Forelimb muscle (tissue), 1 donor: ENCODE data around the gene SLIT3. TPM values are rescaled to one million over a fixed set of nuclear protein-coding genes. Genes with fewer than 3 reads are reported as not detected.

Source experiments
- DNase-seq: peaks from one replicate; pipeline ENCODE4 v3.0.0-alpha.2; 2013; ENCODE audit warnings: low read depth
- polyA plus RNA-seq: library from polyadenylated mRNA; unstranded; fragments of 120-200 nt; gene quantifications from one replicate; pipeline ENCODE4 v1.2.1, GENCODE V29; 2013; ENCODE audit not compliant: insufficient read length

The SLIT3 gene
- polyA plus RNA-seq, 1 donor = 6.8 TPM

- no peak for DNase-seq
Measured at GRCh38 chr5:169104937-169105494, 195.9 kb downstream of the SLIT3 start.

DNA sequence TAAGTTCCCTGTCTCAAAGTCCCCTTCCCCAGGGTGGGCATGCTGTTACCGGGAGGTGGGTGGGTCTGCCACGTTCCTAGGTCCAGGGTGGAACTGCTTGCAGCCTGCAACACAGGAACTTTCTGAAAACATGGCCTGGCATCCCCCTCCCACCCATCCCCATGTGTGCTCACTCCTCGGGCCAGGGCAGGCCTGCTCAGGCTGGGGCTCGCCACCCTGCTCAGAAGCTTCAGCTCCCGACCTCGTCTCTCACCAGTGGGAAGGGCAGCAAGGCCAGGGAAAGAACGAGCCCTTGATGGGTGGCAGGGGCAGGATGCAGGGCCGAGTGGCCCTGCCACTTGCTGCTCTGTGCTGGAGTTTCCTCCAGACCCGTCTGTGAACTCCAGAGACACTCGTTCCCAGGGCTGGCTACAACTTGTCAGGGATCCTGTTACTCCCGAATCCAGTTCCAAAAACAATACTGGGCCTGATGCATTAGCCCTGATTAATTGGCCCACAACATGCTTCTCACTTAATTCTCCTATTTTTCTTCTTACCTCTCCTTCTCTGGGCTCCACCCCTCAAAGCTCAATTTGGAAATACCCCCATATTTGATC is 197.3 kb downstream of the SLIT3 start:
- DNase-seq = no peak

DNA sequence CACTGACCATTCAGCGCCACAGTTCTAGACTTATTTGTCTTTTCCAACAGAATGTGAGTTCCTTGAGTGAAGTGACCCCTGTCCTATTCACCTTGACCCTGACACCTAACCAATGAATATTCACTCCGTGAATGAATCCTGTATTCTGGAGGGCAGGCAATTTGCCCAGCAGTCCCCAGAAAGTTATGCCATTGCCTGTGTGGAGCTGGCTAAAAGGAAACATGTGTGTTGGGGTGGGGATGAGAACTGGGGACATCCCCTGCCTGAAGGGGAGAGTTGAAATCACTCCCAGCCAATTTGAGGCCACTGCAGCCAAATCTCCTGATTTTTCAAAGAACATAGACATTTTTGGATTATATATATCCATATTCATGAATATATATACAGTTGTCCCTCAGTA is 199.0 kb downstream of the SLIT3 start:
- no peak for DNase-seq

DNA sequence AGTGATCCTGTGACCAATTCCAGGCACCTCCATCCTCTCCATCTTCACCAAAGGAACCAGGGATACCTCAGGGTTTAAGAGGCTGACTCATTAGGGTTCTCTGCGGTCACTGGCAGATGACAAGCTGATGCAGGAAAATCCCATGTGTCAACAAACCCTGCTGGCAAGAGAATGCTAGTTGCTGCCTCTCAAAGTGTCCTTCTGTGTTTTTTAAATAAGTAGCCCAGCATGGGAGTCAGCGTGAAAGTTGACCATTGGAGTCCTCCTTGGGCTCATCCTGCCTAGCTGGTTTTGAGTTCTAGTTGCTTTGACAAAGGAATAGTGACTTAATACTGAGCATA is 200.2 kb downstream of the SLIT3 start:
- DNase-seq = no peak

- no peak for DNase-seq
Measured at GRCh38 chr5:169099801-169100734, 200.9 kb downstream of the SLIT3 start.

GRCh38 chr5:169098331-169099121 is 202.4 kb downstream of the SLIT3 start:
- peak; percentile 25 for DNase-seq

DNA sequence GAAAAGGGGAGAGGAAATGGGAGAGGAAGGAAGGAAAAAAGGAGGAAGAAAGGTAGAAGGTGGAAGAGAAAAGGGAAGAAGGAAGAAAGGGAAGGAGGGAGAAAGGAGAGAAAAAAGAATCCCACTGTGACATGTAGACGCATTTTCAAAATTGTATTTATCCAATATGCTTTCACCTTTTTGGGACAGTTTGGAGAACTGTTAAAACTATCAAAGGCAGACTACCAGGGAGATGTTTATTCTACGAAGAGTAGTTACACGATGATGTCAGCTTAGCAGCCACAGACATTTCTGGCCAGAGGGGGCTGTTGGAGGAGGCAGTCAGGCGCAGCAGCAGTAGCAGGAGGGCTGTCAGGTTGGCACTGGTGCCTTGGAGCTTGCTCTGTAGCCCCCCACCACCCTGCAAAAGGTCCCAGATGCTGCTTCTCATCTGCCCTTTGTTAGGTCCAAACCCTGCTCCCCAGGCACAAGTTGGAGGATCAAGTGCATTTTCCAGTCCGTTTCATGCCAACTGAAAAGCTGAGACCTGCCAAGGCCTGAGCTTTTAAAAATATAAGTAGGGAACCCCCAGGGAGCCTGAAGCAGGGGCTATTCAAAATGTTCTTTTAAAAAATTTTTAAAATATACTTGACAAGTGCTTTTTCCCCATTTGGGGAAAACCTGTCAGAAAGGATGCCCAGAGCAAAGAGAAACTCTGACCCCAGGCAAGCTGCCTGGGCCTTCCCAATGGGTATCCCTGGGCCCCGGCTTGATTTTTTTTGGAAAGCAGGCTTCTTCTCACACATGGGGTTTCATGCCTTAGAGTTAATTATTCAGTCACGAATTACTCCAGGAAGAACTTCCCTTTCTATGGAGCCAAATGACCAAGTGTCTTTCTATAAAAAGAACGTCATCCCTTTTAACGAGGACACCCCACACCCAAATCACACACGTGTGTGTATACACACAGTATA is 203.3 kb downstream of the SLIT3 start:
- DNase-seq = peak; percentile 32

GRCh38 chr5:169095976-169096375 is 205.0 kb downstream of the SLIT3 start:
- no peak for DNase-seq

- DNase-seq = no peak
Measured at GRCh38 chr5:169095410-169095960, 205.5 kb downstream of the SLIT3 start.

DNA sequence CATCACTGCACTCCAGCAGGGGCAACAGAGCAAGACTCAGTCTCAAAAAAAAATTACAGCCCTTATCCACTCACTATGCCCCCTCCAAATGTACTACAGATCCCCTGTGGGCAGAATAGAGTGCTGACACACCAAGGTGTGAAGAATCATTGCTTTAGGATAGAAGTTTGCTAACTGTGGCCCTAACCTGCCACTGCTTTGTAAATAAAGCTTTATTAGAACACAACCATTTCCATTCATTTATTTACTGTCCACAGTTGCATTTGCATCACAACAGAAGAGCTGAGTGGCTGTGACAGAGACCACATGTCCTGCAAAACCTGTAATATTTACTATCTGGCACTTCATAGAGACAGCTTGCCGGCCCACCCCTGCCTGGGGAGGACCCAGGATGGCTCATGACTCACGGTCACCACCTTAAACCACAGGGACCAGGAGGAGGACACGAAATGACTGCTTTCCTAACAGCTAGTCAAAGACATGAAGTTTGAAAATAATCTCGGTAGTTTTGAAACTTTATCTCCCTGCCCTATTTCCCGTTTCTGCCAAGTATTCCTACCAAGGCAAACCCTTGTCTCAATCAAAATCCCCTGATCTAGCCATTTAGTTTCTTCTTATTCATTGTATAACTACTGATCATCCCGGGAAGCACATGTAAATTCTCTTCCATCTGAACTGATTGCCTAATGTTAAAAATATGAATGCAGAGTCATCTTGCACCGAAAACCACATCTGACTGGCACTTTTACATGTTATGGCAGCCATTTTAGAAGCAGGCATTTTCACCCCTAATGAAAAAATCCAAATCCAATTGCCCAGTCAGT is 206.1 kb downstream of the SLIT3 start:
- no peak for DNase-seq

DNA sequence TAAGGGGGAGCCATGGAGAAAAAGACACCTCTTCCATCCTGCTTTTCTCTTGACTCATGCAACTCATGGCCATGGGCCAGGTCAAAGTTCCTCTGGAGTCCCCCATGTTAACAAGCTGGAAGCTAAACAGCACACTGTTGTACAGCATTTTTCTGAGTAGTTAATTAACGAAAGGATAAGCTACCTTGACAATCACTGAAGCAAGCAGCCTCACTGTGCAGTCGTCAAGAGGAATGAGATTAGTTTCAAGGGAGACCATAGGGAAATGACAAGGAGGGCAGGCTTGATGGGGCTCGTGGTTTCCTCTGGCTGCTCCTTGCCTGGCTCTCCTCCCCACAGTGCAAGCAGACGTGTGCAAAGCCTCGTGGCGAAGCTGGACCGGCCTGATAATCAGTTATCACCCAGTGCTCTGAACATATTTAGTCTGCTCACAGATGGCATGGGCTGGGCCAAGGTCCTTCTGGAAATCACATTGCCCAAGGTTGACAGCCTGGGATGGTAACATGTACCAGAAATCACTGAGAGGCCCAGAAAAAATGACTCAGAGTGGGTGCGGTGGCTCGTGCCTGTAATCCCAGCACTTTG is 209.5 kb downstream of the SLIT3 start:
- DNase-seq = no peak

GRCh38 chr5:169089343-169089742 is 211.6 kb downstream of the SLIT3 start:
- DNase-seq = no peak

- DNase-seq = no peak
Measured at GRCh38 chr5:169088028-169088725, 212.8 kb downstream of the SLIT3 start.

- no peak for DNase-seq
Measured at GRCh38 chr5:169085636-169086035, 215.3 kb downstream of the SLIT3 start.

DNA sequence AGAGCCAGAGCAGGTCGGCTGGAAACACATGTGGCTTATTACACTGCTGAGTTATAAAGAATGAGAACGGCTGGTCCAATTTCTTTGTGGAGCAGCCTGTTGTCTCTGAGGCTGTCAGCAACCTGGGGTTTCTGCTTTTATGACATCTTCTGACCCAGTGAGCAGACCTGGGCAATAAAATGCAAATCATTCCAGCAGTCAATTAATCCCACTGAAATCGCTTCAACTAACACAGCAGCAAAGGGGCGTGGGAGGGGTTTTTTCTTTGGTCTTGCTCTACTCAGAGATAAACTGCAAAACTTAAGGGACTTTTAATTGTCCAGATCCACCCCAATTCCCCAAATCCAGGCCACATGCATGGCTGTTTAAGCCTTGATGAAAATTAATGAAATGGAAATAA is 215.7 kb downstream of the SLIT3 start:
- no peak for DNase-seq

DNA sequence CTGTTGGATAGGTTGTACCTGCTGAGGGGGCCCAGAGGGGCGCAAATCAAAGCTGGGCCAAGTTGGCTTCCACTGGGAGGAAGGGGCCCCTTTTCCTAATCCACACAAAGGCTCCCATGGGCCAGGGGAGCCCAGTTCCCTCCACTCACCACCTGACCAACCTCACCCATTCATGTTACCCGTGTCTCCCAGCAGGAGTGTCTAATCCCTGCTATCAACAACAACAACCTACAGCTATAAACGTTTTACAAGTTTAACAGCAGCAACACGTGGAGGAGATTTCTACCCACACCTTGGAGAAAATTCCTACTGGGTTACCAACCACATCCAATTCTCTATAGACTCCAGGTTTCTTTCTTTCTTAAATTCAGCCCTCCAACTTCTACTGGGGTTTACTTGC is 216.2 kb downstream of the SLIT3 start:
- no peak for DNase-seq

GRCh38 chr5:169083394-169084018 is 217.4 kb downstream of the SLIT3 start:
- DNase-seq = no peak

DNA sequence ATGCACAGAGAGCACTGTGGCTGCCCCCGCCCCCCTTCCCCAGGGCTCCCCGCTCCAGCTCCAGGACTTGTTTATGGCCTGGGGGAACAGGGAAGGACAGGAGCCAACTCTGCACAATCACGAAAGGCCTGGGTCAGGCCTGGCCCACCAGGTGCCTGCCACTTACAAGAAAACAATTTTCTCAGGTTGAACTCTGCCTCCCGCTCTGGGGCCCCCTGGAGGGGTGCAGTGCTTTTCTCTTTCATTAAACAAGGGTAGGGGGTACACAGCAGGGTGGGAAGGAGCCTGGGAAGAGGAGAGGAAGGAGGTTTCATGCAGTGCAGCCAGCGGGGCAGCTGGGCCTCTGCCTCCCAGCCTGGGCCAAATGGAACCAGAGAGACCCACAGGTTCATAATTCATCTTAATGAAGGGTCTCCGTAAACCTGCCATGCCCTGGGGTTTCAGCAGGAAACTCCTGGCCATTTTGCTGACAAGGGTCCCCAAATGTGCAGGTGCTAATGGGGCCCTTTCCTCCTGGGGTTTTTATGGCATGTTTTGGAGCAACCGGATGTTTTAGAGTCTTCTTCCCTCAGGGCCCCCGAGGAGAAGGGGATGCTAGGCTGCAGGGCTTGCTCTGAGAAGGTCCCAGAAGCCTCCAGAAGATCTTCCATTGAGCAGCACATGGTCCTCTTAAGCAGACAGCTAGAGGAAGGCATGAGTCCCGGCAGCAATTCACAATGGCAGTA is 219.8 kb downstream of the SLIT3 start:
- DNase-seq = no peak
